HG02840 (cell line): ENCODE results near the gene CCDC159.
"Not testable (repeated sequence)": the region's sequence is repeated elsewhere in the genome, so short reads cannot be mapped to it uniquely, and the experiment has no call there.

Experiments
- ATAC-seq: cut with Tn5 transposase; IDR thresholded peaks from one replicate; pipeline ENCODE4 v1.9.1; 2021; ENCODE audit warnings: mild to moderate bottlenecking, moderate library complexity, moderate number of reproducible peaks; ENCODE audit not compliant: unreplicated experiment, low FRiP score

The CCDC159 gene

GRCh38 chr19:11364296-11364904, 18.1 kb downstream of the CCDC159 start:
- no peak for ATAC-seq

GRCh38 chr19:11364935-11365334, 18.6 kb downstream of the CCDC159 start:
- no peak for ATAC-seq

- ATAC-seq: no peak
These were observed 19.3 kb downstream of the CCDC159 start for GRCh38 chr19:11365557-11366117.

GRCh38 chr19:11367528-11367927, 21.2 kb downstream of the CCDC159 start:
- no peak for ATAC-seq

GRCh38 chr19:11370744-11371143, 24.4 kb downstream of the CCDC159 start:
- ATAC-seq: no peak

GRCh38 chr19:11373166-11373884, 27.0 kb downstream of the CCDC159 start:
- no peak for ATAC-seq

- no peak for ATAC-seq
These were observed 27.6 kb downstream of the CCDC159 start for GRCh38 chr19:11373885-11374432.

GRCh38 chr19:11374433-11375142, 28.3 kb downstream of the CCDC159 start, which contains the start of gene SWSAP1:
SWSAP1 (plus strand) TSS chr19:11374666; CDS start chr19:11374681, 15 bp downstream.
- ATAC-seq: peak; percentile 86

- ATAC-seq: no peak
These were observed 29.0 kb downstream of the CCDC159 start for GRCh38 chr19:11375143-11375948.

- ATAC-seq: no peak
These were observed 30.9 kb downstream of the CCDC159 start for GRCh38 chr19:11377237-11377636.

- ATAC-seq: no peak
These were observed 31.4 kb downstream of the CCDC159 start for GRCh38 chr19:11377756-11378155.

GRCh38 chr19:11378319-11379189, 32.2 kb downstream of the CCDC159 start:
- ATAC-seq: no peak

- ATAC-seq: not testable (repeated sequence)
These were observed 33.0 kb downstream of the CCDC159 start for GRCh38 chr19:11379269-11379845.

- ATAC-seq: no peak
These were observed 33.6 kb downstream of the CCDC159 start for GRCh38 chr19:11379857-11380350.

- ATAC-seq: peak; percentile 73
These were observed 34.6 kb downstream of the CCDC159 start for GRCh38 chr19:11380653-11381537.

GRCh38 chr19:11382898-11383705, 36.8 kb downstream of the CCDC159 start:
- ATAC-seq: no peak

- ATAC-seq: no peak
These were observed 37.4 kb downstream of the CCDC159 start for GRCh38 chr19:11383706-11384048.
